H1 (cell line): ENCODE measurements around the gene FKBP1A. TPM values are rescaled to one million over a fixed set of nuclear protein-coding genes. Genes with fewer than 3 reads are reported as not detected.

Source experiments
- CTCF ChIA-PET: fragments of 300-600 bp; sonication (Branson Sonifier 250); formaldehyde crosslinking; loops from one replicate; lab custom pipeline; 2021; ENCODE audit not compliant: partially characterized antibody; lab: Charles Lee
- POLR2A ChIA-PET: fragments of 300-600 bp; sonication (Branson Sonifier 250); formaldehyde crosslinking; loops from one replicate; lab custom pipeline; 2021; ENCODE audit warnings: inconsistent platforms; ENCODE audit not compliant: partially characterized antibody; lab: Charles Lee
- DNase-seq, 2 experiments: peaks; one replicate each; pipeline versions ENCODE4 v3.0.0 to v3.0.0-alpha.2; 2010 to 2022; ENCODE audit warnings: low spot score in 2 of 2, low read depth in 1 of 2, mixed read lengths in 1 of 2
- FAIRE-seq: peaks from 2 replicates; lab custom pipeline; 2011; peaks lifted over from hg19 to GRCh38; lab: Jason Lieb, UNC
- H2AFZ ChIP-seq: 2 replicates; pipeline ENCODE4 v1.8.1; 2012; ENCODE audit warnings: low read length, inconsistent platforms
- H2AK5ac ChIP-seq: 2 replicates; pipeline ENCODE4 v1.6.1; 2013; ENCODE audit warnings: low read depth, low read length
- H2BK120ac ChIP-seq: replicated peaks from 2 replicates; pipeline ENCODE3; 2013; ENCODE audit warnings: low read depth, low read length, inconsistent platforms
- H2BK12ac ChIP-seq: 2 replicates; pipeline ENCODE4 v1.6.1; 2013; ENCODE audit warnings: low read depth, low read length
- H2BK15ac ChIP-seq: 2 replicates; pipeline ENCODE4 v1.6.1; 2013; ENCODE audit warnings: low read length
- H2BK20ac ChIP-seq: 2 replicates; pipeline ENCODE4 v1.6.1; 2013; ENCODE audit warnings: low read length
- H2BK5ac ChIP-seq: 2 replicates; pipeline ENCODE4 v1.6.1; 2013; ENCODE audit warnings: low read depth, low read length
- H3K14ac ChIP-seq: 2 replicates; pipeline ENCODE4 v1.6.1; 2013; ENCODE audit warnings: inconsistent platforms; ENCODE audit not compliant: insufficient read length
- H3K18ac ChIP-seq: 2 replicates; pipeline ENCODE4 v1.6.1; 2013; ENCODE audit warnings: low read length; ENCODE audit errors: extremely low read depth
- H3K23ac ChIP-seq: 2 replicates; pipeline ENCODE4 v1.6.1; 2013; ENCODE audit warnings: inconsistent platforms; ENCODE audit not compliant: insufficient read length
- H3K23me2 ChIP-seq: 2 replicates; pipeline ENCODE4 v1.6.1; 2013; ENCODE audit warnings: low read depth, low read length
- H3K27ac ChIP-seq: 2 replicates; pipeline ENCODE4 v1.6.1; 2011; ENCODE audit warnings: low read depth, low read length, inconsistent platforms
- H3K27me3 ChIP-seq, 4 experiments: replicated peaks in 1 of 4; 1 replicate in 1 of 4; 2 replicates in 3 of 4; pipeline versions ENCODE4 v1.6.1 to v1.8.1; 2011 to 2013; ENCODE audit warnings: low read length in 3 of 4, mild to moderate bottlenecking in 3 of 4, inconsistent platforms in 2 of 4, mixed read lengths in 2 of 4, moderate library complexity in 1 of 4; ENCODE audit not compliant: control insufficient read depth in 3 of 4, insufficient read depth in 3 of 4; ENCODE audit errors: extremely low read depth in 1 of 4
- H3K36me3 ChIP-seq, 4 experiments: 2 replicates each; pipeline versions ENCODE4 v1.6.1 to v1.8.1; 2011 to 2013; ENCODE audit warnings: mild to moderate bottlenecking in 4 of 4, low read length in 3 of 4, moderate library complexity in 2 of 4, control low read depth in 1 of 4, inconsistent platforms in 1 of 4; ENCODE audit not compliant: insufficient read depth in 4 of 4, control insufficient read depth in 2 of 4
- H3K4ac ChIP-seq: replicated peaks from 2 replicates; pipeline ENCODE3; 2013; ENCODE audit warnings: low read length, low read depth, mixed read lengths, inconsistent platforms; ENCODE audit not compliant: insufficient read length
- H3K4me1 ChIP-seq, 4 experiments: replicated peaks in 1 of 4; 1 replicate in 1 of 4; 2 replicates in 3 of 4; pipeline versions ENCODE4 v1.6.1 to v1.8.1; 2011 to 2013; ENCODE audit warnings: low read length in 3 of 4, inconsistent platforms in 2 of 4, mixed read lengths in 1 of 4; ENCODE audit not compliant: insufficient read depth in 4 of 4, control insufficient read depth in 3 of 4
- H3K4me2 ChIP-seq, 2 experiments: 2 replicates each; pipeline versions ENCODE4 v1.6.1 to v1.8.1; 2011 to 2013; ENCODE audit warnings: low read depth in 2 of 2, low read length in 2 of 2, control low read depth in 1 of 2, inconsistent platforms in 1 of 2, mild to moderate bottlenecking in 1 of 2; ENCODE audit not compliant: insufficient read depth in 1 of 2
- H3K4me3 ChIP-seq, 4 experiments: fragments of 200-600, 300-600 bp in 1 of 4; sonication (generic), shearing (Covaris generic), sonication (Bioruptor Twin) in 1 of 4; 2 replicates each; pipeline versions ENCODE4 v1.5.1 to v1.8.1; 2011 to 2016; ENCODE audit warnings: low read length in 4 of 4, low read depth in 3 of 4, control low read depth in 2 of 4, inconsistent platforms in 2 of 4, mild to moderate bottlenecking in 2 of 4, mixed read lengths in 1 of 4, moderate library complexity in 1 of 4; ENCODE audit not compliant: insufficient read depth in 2 of 4; ENCODE audit errors: extremely low read depth in 1 of 4
- H3K56ac ChIP-seq: replicated peaks from 2 replicates; pipeline ENCODE3; 2013; ENCODE audit warnings: low read depth, mild to moderate bottlenecking, mixed read lengths, low read length, inconsistent platforms; ENCODE audit not compliant: insufficient read length
- H3K79me1 ChIP-seq: 2 replicates; pipeline ENCODE4 v1.6.1; 2013; ENCODE audit warnings: low read depth, low read length, control low read depth
- H3K79me2 ChIP-seq, 2 experiments: 2 replicates each; pipeline versions ENCODE4 v1.6.1 to v1.8.1; 2012 to 2013; ENCODE audit warnings: low read length in 2 of 2, mild to moderate bottlenecking in 2 of 2, inconsistent platforms in 1 of 2; ENCODE audit not compliant: insufficient read depth in 2 of 2, control insufficient read depth in 1 of 2
- H3K9ac ChIP-seq, 4 experiments: replicated peaks in 1 of 4; 1 replicate in 1 of 4; 2 replicates in 3 of 4; pipeline versions ENCODE4 v1.6.1 to v1.8.1; 2011 to 2013; ENCODE audit warnings: low read depth in 3 of 4, low read length in 3 of 4, control low read depth in 2 of 4, mild to moderate bottlenecking in 2 of 4, moderate library complexity in 2 of 4, inconsistent platforms in 1 of 4; ENCODE audit errors: extremely low read depth in 1 of 4
- H3K9me3 ChIP-seq, 2 experiments: 2 replicates each; pipeline versions ENCODE4 v1.6.1 to v1.8.1; 2012 to 2013; ENCODE audit warnings: mild to moderate bottlenecking in 2 of 2, moderate library complexity in 2 of 2, control low read depth in 1 of 2, inconsistent platforms in 1 of 2, low read depth in 1 of 2, low read length in 1 of 2, mixed read lengths in 1 of 2; ENCODE audit not compliant: insufficient read depth in 2 of 2
- H4K20me1 ChIP-seq, 2 experiments: replicated peaks in 1 of 2; 2 replicates each; pipeline versions ENCODE3 to v1.8.1; 2011 to 2013; ENCODE audit warnings: inconsistent platforms in 2 of 2, low read length in 2 of 2, mild to moderate bottlenecking in 1 of 2; ENCODE audit not compliant: insufficient read depth in 2 of 2, control insufficient read depth in 1 of 2
- H4K5ac ChIP-seq: 2 replicates; pipeline ENCODE4 v1.6.1; 2013; ENCODE audit warnings: low read length, low read depth, mixed read lengths, inconsistent platforms; ENCODE audit not compliant: insufficient read length
- H4K8ac ChIP-seq: 2 replicates; pipeline ENCODE4 v1.8.0; 2013; ENCODE audit warnings: mild to moderate bottlenecking, moderate library complexity, low read length, inconsistent platforms; ENCODE audit not compliant: insufficient read depth; ENCODE audit errors: extremely low read depth
- H4K91ac ChIP-seq: replicated peaks from 2 replicates; pipeline ENCODE3; 2013; ENCODE audit warnings: low read length, mixed read lengths, inconsistent platforms; ENCODE audit not compliant: insufficient read length
- CTCF ChIP-seq, 3 experiments: IDR thresholded peaks; 1 replicate in 2 of 3; 2 replicates in 1 of 3; pipeline versions ENCODE4 v1.5.1 to v1.6.1; 2011; ENCODE audit warnings: low read length in 3 of 3, mild to moderate bottlenecking in 3 of 3, inconsistent platforms in 2 of 3, low read depth in 1 of 3, moderate library complexity in 1 of 3; ENCODE audit not compliant: insufficient read depth in 1 of 3; ENCODE audit errors: control extremely low read depth in 1 of 3
- EGR1 ChIP-seq: IDR thresholded peaks from 2 replicates; pipeline ENCODE4 v1.6.1; 2011; ENCODE audit warnings: low read depth, low read length, borderline replicate concordance
- MAFK ChIP-seq: IDR thresholded peaks from 2 replicates; pipeline ENCODE4 v1.6.1; 2012; ENCODE audit warnings: low read depth, mild to moderate bottlenecking, improper control_type of control experiment, low read length
- RAD21 ChIP-seq, 2 experiments: IDR thresholded peaks in 1 of 2; conservative IDR thresholded peaks in 1 of 2; 2 replicates each; pipeline ENCODE4 v1.6.1; 2011; ENCODE audit warnings: low read depth in 2 of 2, low read length in 2 of 2, improper control_type of control experiment in 1 of 2, inconsistent platforms in 1 of 2, mild to moderate bottlenecking in 1 of 2, moderate library complexity in 1 of 2
- YY1 ChIP-seq: IDR thresholded peaks from 2 replicates; pipeline ENCODE4 v1.6.1; 2011; ENCODE audit warnings: low read depth, mild to moderate bottlenecking, low read length
- WGBS, 2 experiments: shearing (Covaris generic) in 1 of 2; methylation state at CpG; one replicate each; pipeline versions ENCODE4 v1.1.6 to v1.1.7; 2013 to 2015; ENCODE audit warnings: low lambda C conversion rate in 2 of 2, mixed read lengths in 2 of 2, inconsistent platforms in 1 of 2, low coverage in 1 of 2, missing lambda C conversion rate in 1 of 2; ENCODE audit not compliant: insufficient replicate concordance in 2 of 2, insufficient coverage in 1 of 2, insufficient read length in 1 of 2; ENCODE audit errors: extremely low coverage in 1 of 2, missing lambda C conversion rate in 1 of 2; 5-methylcytosine and 5-hydroxymethylcytosine counted together
- polyA plus RNA-seq, 7 experiments: library from polyadenylated mRNA; depleted of rRNA in 3 of 7; stranded (reverse) in 5 of 7; unstranded in 2 of 7; fragments of >200 nt in 5 of 7; fragments of 200-250 nt in 2 of 7; gene quantifications; 1 replicate in 5 of 7; 2 replicates in 1 of 7; 4 replicates in 1 of 7; pipeline versions ENCODE4 v1.2.1 to v1.2.3, GENCODE V29; 2011 to 2013; ENCODE audit warnings: missing spikeins in 2 of 7, mixed read lengths in 2 of 7
- total RNA-seq: library from RNA; stranded (reverse); fragmentation: NEBNext Ultra II Directional; extraction: Animal tissue kit (Norgen Biotek cat#: 25700); gene quantifications from 2 replicates; pipeline ENCODE4 v1.2.1, GENCODE V29; 2021

The FKBP1A gene
- total and polyA plus RNA-seq, 2 of the 8 experiments (the other 6 are each of a cell fraction or from before 2014, with no cell fraction given), result 250 to 685 TPM

GRCh38 chr20:1440024-1440423 lies 47.2 kb upstream of the FKBP1A start:
- no peaks in the 10 kb centered on the region for H3K27me3 ChIP-seq
- H2BK20ac ChIP-seq, result no peak overlapping the region
- FAIRE-seq, result peak; percentile 76
- no peak overlapping the region for H3K56ac ChIP-seq
- H3K23me2 ChIP-seq, result no peaks in the 10 kb centered on the region
- H3K9me3 ChIP-seq, result no peaks in the 10 kb centered on the region
- no peak overlapping the region for H3K18ac ChIP-seq
- no peaks in the 10 kb centered on the region for H3K79me2 ChIP-seq
- H3K4ac ChIP-seq, result no peak overlapping the region
- CTCF ChIA-PET, result interaction anchor here (0.6 to 8.4 kb wide), 23 partner anchors 10 to 294 kb away, joined by 3 to 139 read pairs (median 4); partner anchors contain the start of gene NSFL1C
- H2BK120ac ChIP-seq, result no peak overlapping the region
- H3K14ac ChIP-seq, result no peak overlapping the region
- H3K79me1 ChIP-seq, result no peaks in the 10 kb centered on the region
- H3K23ac ChIP-seq, result no peak overlapping the region
- no peak overlapping the region for H2AFZ ChIP-seq
- no peaks in the 10 kb centered on the region for H3K4me1 ChIP-seq
- TF ChIP-seq YY1 (0 out of 2 replicates have a peak, but pooled peaks have one; percentile 25), MAFK (no peak), EGR1 (peak; percentile 26; the same call in 1 of the 2 replicates), CTCF (IDR thresholded peaks at IDR 0.05; ENCODE audit: control extremely low read depth in 1 of 3, insufficient read depth in 1 of 3, low read depth in 1 of 3, low read length in 3 of 3) (peak; percentile 79 to 98 (median 83)), RAD21 (IDR thresholded peaks at IDR 0.05 in 1 of 2, conservative IDR thresholded peaks at IDR 0.05 in 1 of 2; ENCODE audit: low read depth in 2 of 2, low read length in 2 of 2) (peak; percentile 50 to 57)
- TF ChIP-seq, all 59 proteins: peak for 4
- H2BK15ac ChIP-seq, result no peak overlapping the region
- no peaks in the 10 kb centered on the region for H4K20me1 ChIP-seq
- H2BK5ac ChIP-seq, result no peak overlapping the region
- no peak overlapping the region for H3K4me2 ChIP-seq
- H2AK5ac ChIP-seq, result no peak overlapping the region
- no peak overlapping the region for H3K9ac ChIP-seq
- no peak overlapping the region for H4K5ac ChIP-seq
- DNase-seq, result peak; percentile 50 to 58
- H3K27ac ChIP-seq, result no peak overlapping the region
- WGBS, 2 experiments, result 72% methylated on average over 6 of the region's 6 CpGs; no CpG with 5 or more reads in 1 of the 2 experiments
- no peak overlapping the region for H4K8ac ChIP-seq
- POLR2A ChIA-PET, result interaction anchor here (1.2 to 1.4 kb wide), 2 partner anchors 26 to 58 kb away, joined by 3 read pairs; no protein-coding TSS in a partner anchor
- H3K4me3 ChIP-seq, result no peak overlapping the region
- H3K36me3 ChIP-seq, result peaks cover 10 to 26% (median 20%) of the 10 kb centered on the region in 4 experiments
- no peak overlapping the region for H2BK12ac ChIP-seq
- H4K91ac ChIP-seq, result no peak overlapping the region
